LNCAP (cell line): ENCODE results near the gene LAMP1.

Experiments
- TF ChIP-seq, protein P1 (sequence below): fragments of 450-650 bp; IDR thresholded peaks from 2 replicates; pipeline ENCODE4 v1.5.1; 2017; ENCODE audit warnings: mild to moderate bottlenecking

Gene LAMP1

DNA sequence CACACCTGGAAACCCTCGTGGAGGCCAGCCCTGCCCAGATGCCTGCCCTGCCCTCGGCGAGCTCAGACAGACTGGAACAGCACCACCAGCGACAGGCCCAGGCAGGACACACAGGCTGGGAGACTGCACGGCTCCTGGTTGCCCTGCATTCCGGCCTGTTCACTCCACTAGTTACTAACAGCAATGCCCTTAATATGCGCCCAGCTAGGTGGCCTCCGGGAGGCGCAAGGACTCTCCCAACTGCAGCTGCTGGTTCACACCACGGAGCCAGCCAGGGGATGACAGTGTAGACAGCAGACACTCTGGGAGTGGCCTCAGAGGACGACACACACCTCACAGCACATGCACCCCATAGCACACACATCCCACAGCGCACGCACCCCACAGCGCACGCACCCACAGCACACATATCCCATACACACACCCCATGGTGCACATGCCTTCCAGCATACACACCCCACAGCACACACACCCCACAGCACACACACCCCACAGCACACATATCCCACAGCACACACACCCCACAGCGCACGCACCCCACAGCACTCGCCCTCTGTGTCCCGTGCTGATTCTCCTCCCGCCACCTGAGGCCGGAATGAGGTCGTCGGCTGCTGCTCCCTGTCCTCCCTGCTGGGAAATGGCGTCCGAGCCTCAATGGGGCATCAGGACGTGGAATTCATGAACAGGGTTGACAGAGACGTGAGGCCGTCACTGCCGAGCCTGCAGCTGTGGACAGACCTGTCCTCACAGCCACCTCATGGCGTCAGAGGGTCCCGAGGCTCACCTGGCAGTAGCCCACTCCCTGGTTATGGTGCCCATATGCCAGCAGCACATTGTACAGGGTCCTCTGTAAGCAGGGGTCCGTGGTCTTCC lies 53.3 kb downstream of the LAMP1 start:
- TF ChIP-seq, protein P1, sequence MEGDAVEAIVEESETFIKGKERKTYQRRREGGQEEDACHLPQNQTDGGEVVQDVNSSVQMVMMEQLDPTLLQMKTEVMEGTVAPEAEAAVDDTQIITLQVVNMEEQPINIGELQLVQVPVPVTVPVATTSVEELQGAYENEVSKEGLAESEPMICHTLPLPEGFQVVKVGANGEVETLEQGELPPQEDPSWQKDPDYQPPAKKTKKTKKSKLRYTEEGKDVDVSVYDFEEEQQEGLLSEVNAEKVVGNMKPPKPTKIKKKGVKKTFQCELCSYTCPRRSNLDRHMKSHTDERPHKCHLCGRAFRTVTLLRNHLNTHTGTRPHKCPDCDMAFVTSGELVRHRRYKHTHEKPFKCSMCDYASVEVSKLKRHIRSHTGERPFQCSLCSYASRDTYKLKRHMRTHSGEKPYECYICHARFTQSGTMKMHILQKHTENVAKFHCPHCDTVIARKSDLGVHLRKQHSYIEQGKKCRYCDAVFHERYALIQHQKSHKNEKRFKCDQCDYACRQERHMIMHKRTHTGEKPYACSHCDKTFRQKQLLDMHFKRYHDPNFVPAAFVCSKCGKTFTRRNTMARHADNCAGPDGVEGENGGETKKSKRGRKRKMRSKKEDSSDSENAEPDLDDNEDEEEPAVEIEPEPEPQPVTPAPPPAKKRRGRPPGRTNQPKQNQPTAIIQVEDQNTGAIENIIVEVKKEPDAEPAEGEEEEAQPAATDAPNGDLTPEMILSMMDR, result no peak

DNA sequence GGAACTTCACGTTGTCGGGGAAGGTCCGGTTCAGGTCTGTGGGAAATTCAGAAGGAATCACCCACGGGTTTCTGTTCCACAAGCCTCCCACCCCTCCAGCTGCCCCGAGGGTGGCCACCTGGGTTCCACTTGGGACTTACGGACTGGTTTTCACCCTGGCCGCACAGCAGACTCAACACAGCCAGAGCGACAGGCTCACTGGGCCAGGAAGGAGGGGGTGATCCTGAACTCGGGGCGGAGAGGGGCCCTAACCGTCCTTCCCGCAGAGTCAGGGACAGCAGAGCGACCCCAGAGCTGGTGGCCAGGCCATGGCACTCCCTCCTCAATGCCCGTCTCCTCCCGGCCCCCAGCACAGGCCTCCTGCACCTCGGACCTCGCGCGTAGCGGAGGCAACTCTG lies 53.9 kb downstream of the LAMP1 start:
- TF ChIP-seq, protein P1, result no peak

DNA sequence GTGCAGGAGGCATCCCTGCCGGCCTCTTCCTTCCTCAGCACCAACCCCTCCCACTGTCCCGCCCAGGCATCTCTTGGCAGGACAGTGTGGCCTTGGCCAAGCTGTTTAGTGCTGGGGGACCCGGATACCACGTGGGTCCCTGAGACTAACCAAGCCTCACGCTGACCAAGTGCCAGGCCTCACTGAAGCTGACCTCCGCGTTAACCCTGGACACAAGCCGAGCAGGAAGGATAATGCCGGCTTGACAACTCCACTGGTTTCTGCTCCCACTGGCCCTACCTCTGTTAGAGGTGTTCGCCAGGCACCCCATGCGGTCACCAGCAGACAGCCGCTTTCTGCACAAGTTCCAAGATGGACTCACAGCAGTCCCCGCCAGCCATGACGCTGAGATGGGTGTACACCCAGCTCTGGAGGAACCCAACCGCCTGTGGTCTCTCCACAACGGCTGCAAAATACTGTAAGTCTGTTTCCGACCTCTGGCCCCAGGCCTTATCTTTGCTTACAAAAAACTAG lies 54.5 kb downstream of the LAMP1 start:
- TF ChIP-seq, protein P1, result no peak

DNA sequence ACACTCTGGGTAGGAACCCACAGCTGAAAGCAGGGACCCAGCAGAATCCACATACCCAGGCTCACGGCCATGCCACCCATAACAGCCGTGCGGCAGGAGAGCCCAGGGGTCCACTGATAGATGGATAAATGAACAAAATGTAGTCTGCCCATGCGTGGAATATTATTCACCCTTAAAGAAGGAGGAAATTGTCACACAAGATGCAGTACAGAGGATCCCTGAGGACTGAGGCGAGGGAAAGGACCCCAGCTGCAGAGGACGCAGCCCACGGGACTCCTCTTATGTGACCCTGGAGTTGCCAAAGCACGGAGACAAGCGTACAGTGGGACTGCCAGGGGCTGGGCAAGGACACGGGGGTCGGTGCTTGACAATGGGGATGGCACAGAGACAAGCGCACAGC lies 56.2 kb downstream of the LAMP1 start:
- TF ChIP-seq, protein P1, result no peak

DNA sequence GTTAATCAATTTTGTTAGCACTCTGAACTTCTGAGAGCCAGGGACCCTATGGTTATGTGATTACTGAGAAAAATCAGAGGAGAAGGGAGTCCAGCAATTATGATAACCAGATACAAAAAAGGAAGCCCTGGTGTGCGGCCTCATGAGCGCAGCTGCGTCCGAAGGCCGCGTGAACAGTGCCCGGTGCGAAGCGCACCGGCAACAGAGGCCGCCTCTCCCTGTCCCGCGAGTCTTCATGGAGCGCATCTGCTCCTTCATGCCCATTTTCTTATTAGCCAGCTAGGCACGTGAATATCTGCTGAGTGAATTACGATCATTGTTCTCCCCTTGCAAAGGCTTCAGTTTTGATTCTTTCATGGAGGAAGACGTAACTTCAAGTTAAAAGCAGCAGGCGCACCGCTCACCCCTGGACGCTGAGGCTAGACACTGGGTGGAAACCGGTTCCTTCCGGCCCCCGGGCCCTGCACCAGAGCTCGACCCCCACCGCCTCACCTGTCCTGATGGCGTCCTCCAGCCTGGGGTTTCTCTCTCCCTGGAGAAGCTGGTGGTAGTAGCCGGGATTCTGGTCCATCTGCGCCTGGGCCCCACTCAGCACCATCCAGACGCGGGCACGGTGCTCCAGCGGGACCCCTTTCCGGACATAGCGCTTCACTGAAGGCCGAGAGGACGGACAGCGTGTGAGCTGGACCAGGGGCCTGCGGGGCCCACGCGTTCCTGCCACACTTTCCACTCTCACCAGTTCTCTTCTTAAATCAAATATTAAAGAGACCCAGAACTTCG lies 58.0 kb downstream of the LAMP1 start:
- TF ChIP-seq, protein P1, result no peak

DNA sequence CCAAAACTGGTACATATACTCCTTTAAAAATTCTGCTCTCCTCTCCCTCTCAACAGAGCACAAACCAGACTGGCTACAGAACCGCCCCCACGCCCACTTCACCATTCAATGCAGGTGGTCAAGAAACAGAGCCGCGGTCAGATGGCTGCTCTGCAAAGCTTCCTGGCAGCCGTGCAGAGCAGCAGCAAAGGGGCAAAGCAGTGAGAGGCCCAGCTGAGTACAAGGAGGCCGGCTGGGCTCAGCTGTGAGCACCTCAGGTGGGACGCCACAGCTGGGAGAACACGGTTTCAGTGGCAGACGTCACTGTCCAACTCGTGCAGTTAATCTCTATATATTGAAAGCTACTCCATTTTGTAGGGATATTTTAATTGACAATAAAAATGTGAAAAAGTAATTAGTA lies 58.6 kb downstream of the LAMP1 start:
- TF ChIP-seq, protein P1, result no peak

DNA sequence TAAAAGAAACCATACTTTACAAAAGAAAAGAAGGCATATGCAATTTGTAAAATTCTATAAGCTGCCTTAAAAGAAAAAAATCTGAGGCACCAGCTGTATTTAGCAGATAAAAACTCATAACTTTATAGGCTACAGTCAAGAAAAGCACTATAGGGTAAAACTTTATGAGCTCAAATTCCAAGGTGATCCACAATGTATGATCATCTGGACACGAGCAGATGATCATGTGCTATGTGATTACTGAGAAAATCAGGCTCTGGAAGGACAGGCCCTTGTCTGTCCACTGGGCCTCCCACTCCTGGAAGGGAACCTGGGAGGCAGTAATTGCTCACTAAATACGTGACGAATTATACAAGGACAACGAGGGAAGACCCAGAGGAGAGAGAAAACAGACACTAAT lies 59.6 kb downstream of the LAMP1 start:
- TF ChIP-seq, protein P1, result no peak
